ENCODE results near the gene SBNO1. TPM values are rescaled to one million over a fixed set of nuclear protein-coding genes. Genes with fewer than 3 reads are reported as not detected.

Gene SBNO1
- total RNA-seq, 1 donor from 2014 or later: 42.3 TPM

GRCh38 chr12:123269395-123269892, 95.2 kb downstream of the SBNO1 start:
- H3K36me3 Mint-ChIP-seq: peaks cover 11% of the 10 kb centered on the region

GRCh38 chr12:123268850-123269249, 95.8 kb downstream of the SBNO1 start:
- H3K4me3 Mint-ChIP-seq: peak overlapping the region; percentile 95
- peaks cover 13% of the 10 kb centered on the region for H3K36me3 Mint-ChIP-seq
- H3K4me1 Mint-ChIP-seq (ENCODE audit: unreplicated experiment): peaks cover 12% of the 10 kb centered on the region
- H3K27me3 Mint-ChIP-seq: no peaks in the 10 kb centered on the region
- peak overlapping the region; percentile 93 for H3K27ac Mint-ChIP-seq
- H3K9me3 Mint-ChIP-seq: no peaks in the 10 kb centered on the region
- TF ChIP-seq CTCF (conservative IDR thresholded peaks at IDR 0.05): no peak
- no peak for DNase-seq (ENCODE audit: extremely low spot score, unreplicated experiment)

More at GRCh38 chr12:123269395-123269892, 95.2 kb downstream of the SBNO1 start:
- DNase-seq (ENCODE audit: extremely low spot score, unreplicated experiment): peak; percentile 87
- H3K4me3 Mint-ChIP-seq: peak overlapping the region; percentile 95
- H3K9me3 Mint-ChIP-seq: no peaks in the 10 kb centered on the region
- peak overlapping the region; percentile 93 for H3K27ac Mint-ChIP-seq
- H3K4me1 Mint-ChIP-seq (ENCODE audit: unreplicated experiment): peaks cover 12% of the 10 kb centered on the region
- TF ChIP-seq CTCF (conservative IDR thresholded peaks at IDR 0.05): peak; percentile 51
- no peaks in the 10 kb centered on the region for H3K27me3 Mint-ChIP-seq

GRCh38 chr12:123267991-123268843, 96.4 kb downstream of the SBNO1 start:
- Mint-ChIP-seq H3K27ac (peak overlapping the region; percentile 80), H3K36me3 (peaks cover 14% of the 10 kb centered on the region), H3K27me3 (no peaks in the 10 kb centered on the region), H3K4me1 (ENCODE audit: unreplicated experiment) (peaks cover 13% of the 10 kb centered on the region), H3K4me3 (peak overlapping the region; percentile 76), H3K9me3 (no peaks in the 10 kb centered on the region)
- no peak for DNase-seq (ENCODE audit: extremely low spot score, unreplicated experiment)
- no peak for TF ChIP-seq CTCF (conservative IDR thresholded peaks at IDR 0.05)

GRCh38 chr12:123267335-123267920, 97.2 kb downstream of the SBNO1 start:
- H3K9me3 Mint-ChIP-seq: no peaks in the 10 kb centered on the region
- peak overlapping the region; percentile 76 for H3K4me3 Mint-ChIP-seq
- H3K27me3 Mint-ChIP-seq: no peaks in the 10 kb centered on the region
- peaks cover 20% of the 10 kb centered on the region for H3K36me3 Mint-ChIP-seq
- TF ChIP-seq CTCF (conservative IDR thresholded peaks at IDR 0.05): no peak
- peak overlapping the region; percentile 80 for H3K27ac Mint-ChIP-seq
- H3K4me1 Mint-ChIP-seq (ENCODE audit: unreplicated experiment): peaks cover 10% of the 10 kb centered on the region
- no peak for DNase-seq (ENCODE audit: extremely low spot score, unreplicated experiment)

GRCh38 chr12:123266679-123267277, 97.9 kb downstream of the SBNO1 start:
- Mint-ChIP-seq H3K4me3 (peak overlapping the region; percentile 76), H3K4me1 (ENCODE audit: unreplicated experiment) (peaks cover 10% of the 10 kb centered on the region), H3K27me3 (no peaks in the 10 kb centered on the region), H3K9me3 (no peaks in the 10 kb centered on the region), H3K36me3 (peaks cover 26% of the 10 kb centered on the region), H3K27ac (no peak overlapping the region)
- no peak for TF ChIP-seq CTCF (conservative IDR thresholded peaks at IDR 0.05)
- DNase-seq (ENCODE audit: extremely low spot score, unreplicated experiment): no peak

All from type B pancreatic cell (in vitro differentiated cells).